Activated naive CD4-positive, alpha-beta T cell treated with Interleukin-2 at 50 U/mL for 16 hours (primary cell): Measurements from ENCODE around the gene PLIN5.

Experiments
- DNase-seq: peaks from one replicate; pipeline ENCODE4 v3.0.0-alpha.2; 2020

PLIN5 gene, protein sequence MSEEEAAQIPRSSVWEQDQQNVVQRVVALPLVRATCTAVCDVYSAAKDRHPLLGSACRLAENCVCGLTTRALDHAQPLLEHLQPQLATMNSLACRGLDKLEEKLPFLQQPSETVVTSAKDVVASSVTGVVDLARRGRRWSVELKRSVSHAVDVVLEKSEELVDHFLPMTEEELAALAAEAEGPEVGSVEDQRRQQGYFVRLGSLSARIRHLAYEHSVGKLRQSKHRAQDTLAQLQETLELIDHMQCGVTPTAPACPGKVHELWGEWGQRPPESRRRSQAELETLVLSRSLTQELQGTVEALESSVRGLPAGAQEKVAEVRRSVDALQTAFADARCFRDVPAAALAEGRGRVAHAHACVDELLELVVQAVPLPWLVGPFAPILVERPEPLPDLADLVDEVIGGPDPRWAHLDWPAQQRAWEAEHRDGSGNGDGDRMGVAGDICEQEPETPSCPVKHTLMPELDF

DNA sequence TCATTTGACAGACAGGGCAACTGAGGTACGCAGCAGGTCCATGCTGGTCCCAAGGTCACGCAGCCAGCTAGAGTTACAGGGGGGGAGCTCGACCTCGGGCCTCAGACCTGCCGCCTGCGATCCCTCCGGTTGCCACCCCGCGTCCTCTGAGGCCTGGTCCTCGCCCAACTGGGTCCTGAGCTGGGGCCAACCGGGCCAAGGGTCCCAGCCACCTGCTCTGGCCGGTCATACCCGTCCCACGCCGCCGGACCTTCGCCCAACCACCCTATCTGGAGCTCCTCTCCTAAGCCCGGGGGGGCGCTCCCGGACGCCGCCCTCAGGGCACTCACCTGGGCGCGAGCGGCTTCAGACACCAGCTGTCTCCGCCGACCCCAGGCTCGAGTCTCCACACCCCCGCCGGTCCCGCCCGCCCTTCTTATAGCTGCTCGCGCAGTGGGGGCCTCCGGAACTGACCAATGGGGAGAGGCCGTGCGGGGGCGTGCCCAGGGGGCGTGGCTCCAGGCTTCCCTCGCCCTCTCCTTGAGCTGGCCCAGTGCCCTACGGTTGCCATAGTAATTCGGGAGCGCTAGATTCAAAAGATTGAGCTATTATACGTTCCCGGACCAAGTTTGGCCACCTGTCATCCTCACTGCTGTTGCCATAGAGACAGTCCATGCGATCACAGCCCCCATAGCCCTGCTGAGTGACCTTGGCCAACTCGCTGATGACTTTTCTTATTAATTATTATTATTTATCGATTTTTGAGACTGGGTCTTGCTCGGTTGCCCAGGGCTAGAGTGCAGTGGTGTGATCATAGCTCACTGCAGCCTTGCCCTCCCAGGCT lies at the start of gene PLIN5:
PLIN5 (minus strand) TSS at position 389 of the 823 bp plus-strand sequence. CDS start 1,150 bp downstream, outside the sequence.
- DNase-seq, result peak; percentile 30

DNA sequence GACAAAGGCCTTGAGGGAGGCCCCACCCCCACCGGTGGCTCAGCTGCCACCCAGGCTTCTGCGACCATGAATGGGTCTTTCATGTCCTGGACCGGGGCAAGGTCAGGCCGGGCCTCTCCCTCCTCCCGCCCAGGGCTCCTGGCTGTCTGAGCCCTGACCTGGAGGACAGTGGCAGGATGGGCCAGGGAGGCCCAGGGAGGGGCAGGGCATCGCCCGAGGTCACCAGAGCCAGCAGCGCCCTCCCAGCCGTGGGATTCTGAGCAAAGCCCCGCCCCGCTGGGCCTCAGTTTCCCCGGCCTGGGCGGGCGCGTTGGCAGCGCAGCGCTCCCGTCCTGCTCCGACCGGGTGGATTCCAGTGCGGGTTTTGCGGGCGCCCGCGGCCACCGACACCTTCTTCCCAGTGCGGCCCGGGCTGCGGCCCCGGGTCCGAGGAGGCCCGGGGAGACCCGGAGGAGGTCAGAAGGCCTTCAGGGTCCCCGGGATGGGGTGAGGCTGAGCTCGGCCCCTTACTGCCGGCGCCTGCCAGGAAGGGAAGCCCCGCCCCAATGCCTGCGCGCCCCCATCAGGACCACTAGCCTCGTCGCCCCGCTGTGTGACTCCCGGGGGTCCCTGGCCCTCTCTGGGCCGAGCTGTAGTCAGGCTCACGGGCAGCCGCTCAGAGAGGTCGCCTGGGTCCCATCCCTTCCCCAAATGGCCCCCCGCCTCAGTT lies 49.1 kb upstream of the PLIN5 start:
- DNase-seq, result peak; percentile 8

DNA sequence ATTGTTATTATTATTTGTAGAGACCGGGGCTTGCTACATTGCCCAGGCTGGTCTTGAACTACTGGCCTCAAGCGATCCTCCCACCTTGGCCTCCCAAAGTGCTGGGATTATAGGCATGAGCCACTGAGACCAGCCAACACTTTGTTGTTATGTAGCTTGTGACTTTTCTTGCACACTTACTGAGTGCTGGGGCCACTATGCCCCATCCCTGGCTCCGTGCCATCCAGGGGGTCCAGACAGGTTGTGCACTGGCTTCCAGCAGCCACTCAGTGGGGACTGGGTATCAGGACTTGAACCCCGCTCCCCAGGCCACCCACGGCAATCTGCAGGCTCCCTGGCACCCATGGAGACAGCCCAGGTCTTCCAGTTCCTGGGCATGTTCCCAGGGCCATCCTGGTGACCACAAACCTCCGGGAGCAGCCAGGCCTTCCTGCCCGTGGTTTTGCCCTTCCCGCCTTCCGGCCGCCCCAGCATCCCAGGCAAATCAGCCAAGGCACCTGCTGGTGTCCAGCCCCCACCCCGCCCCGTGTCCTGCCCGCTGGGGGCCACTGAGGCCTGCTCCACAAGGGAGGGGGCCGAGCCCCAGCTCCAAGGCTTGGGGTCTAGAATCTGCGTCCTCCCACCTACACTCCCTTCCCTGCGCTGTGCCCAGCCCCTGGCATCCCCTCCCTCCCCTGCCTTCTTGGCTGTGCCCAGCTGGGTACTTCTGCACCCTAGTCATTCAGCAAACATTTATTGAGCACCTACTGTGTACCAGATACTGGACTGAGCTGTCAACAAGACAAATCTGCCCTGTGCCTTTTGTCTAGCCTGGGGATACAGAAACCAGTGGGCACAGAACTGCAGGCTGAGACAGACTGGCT lies 48.2 kb upstream of the PLIN5 start:
- DNase-seq, result no peak

DNA sequence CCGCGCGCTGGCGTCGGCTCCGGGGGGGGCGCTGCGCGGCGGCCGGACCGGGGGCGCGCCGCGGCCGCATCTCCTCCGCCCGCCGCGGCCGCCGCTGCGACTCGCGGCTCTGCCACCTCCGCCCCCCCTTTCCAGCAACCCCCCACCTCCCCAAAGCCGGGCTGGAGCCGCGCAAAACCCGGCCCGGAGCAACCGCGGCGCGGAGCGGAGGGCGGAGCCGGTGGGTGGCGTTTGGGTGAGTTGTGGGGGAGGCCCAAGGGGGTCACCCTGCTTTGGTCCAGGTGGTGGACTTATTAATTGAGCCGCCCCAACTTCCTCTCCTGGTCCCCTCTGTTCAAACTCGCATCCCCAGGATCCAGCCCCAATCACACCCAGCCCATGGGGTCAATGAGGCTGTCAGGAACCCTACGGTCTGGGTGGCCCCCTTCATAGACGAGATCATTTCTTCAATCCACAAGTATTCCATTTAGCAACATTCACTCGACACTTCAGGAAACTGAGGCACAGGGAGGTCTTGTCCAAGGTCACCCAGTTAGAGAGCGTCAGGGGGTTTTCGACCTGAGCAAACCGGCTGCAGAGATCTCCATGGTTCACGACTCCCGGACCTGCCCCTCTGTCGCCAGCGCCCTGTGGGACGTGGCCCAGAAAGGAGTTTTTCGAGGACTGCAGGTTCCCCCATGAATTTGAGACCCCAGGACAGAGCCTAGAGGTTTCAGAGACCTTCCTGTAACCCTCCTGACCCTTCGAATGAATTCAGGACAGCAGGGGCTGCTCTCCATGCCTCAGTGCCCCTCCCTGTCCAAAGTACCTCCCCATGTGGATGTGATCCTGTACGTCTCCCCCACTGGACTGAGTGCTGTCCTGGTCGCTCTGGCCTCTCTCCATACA lies 46.9 kb upstream of the PLIN5 start:
- peak; percentile 14 for DNase-seq

DNA sequence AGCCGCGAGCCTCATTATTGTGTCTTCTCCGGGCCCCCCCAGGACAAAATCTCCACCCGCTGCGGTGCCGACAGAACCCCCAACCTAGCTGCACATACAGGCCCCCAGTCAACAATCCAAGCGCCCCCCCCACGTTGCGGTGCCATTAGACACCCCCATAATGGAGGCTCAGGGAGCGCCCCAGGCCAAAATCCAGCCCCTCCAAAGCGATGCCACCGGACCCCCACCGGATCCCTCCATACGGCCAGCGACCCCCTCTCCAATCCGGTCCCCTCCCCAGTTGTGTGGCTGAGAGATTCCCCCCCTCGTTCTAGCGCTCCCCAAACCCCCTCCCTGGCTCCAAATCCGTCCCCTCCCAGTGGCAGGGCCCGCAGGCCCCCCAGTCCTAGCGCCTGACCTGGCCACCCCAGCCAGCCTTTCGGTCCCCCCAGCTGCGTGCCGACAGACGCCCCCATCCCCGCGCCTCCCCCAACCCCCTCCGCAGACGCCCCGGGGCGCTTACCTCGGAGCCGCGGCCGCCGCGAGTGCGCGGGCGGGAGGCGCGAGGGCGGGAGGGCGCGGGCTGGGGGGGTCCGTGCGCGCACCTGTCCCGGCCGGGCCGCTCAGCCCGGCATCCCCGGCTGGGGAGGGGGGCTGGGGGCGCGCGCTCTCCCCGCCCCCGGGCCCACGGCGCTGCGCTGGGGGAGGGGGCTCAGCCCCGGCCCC lies 46.1 kb upstream of the PLIN5 start:
- DNase-seq, result no peak

DNA sequence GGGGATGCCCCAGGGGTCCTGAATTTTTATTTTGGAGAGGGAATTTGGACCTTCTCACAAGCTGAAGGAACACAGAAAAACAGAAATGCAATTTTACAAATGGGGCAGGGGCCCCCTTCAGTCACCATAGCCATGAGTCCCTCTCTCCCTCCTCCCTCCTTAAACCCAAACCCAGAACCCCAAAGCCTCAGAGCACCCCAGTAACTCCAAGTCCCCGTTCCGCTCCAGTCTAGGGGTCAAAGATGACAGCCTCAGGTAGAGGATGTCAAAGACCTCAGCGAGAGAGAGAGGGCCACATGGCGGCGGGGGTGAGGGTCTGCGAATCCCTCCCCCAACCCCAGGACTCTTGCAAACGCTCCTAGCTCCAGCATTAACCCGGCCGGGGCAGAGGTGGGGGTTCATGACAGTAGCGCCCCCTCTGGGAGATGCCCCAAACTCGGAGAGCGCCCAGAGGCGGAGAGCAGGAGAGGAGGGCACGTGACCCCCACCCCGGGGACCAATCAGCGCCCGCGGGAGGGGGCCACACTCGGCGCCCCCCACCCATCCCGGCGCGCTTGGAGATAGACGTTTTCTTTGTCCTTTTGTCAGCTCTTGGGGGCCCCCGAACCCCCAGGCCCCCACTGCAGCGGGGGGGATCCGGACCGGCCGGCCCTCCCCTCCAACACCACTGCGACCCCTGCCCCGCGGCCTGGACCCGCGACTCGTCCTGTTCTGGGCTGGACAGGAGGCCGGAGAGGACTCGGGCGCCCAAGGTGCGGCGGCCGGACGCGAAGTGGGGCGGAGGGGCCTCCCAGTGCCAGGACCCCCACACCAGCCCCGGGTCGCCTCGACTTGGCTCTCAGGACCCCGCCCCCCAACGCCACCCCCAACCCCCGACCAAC lies 45.2 kb upstream of the PLIN5 start:
- no peak for DNase-seq

DNA sequence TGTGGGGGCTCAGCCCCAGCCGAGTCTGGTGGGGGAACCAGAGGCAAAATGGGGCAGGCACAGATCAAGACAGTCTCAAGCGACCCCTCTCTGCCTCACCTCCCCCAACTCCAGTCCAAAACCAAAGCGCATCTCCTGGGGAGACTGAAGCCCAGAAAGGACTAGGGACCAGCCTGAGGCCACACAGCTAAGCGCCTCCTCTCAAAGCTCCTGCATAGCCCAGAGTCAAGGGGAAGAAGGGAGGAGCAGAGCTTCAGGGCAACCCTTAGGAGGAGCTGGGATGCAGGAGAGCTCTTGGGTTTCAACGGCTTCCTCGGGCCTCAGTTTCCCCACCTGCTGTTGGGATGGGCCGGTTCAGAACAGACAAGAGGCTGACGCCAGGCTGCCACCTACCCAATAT lies 44.4 kb upstream of the PLIN5 start:
- no peak for DNase-seq

DNA sequence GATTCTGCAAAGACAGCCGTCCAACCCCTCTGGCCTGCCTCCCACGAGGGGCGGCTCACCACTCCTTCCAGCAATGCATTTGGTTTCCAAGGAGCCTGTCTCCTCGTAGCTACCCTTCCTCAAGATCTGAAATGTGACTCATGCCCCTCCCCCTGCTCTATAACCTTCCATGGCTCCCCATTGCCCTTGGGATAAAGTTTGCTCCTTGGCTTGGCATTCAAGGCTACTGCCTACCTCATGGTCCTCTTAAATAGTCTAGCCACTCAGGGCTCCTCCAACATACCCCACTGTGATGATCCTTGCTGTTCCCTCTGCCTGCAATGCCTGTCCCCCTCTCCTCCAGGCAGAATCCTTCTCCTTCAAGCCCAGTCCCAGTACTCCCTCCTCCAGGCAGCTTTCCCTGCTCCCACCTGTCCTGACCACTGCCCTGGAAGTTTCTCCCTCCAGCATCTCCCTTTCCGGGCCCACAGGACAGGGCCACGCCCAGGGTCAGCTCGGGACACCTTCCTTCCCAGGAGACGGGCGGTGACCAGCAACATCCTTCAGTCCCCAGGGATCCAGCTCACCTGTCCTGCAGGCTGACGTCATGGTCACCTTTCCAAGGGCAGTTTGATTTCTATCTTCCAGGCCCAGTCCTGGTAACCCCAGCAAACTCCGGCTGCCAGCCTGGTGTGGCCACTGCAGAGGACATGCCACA lies 43.7 kb upstream of the PLIN5 start:
- DNase-seq, result no peak

DNA sequence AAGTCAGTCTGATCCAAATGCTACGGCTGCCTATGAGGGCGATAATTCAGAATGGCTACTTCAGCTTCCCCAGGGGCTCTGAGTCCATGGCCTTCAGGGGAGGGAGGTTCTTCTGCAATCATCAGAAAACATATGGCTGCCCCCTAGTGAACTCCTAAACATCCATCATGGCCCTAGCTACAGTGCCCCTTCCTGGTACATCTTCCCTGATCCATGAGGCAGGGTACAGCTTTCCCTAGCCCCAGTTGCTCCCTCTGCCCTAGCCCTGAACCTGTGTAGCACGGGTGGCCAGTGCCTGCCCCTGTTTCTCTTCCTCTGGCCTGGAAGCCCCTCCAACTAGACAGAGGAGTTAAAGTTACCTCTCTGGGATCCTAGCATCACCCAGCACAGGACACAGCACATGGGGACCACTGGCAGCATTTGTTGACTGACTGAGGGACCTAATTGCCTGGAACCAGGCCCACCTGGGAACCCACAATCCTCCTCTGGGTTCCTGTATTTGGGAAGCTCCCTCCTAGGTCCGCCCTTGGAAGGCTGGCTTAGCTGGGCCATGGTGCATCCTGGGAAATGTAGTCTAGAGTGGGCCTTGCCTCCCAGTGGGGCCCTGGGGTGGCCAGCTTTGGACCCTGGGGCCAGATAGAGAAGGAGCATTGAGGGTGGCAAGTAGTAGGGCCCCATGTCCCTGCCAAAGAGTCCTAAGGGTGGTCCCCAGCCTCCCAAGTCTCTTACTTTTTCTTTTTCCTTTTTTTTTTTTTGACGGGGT lies 42.2 kb upstream of the PLIN5 start:
- no peak for DNase-seq

DNA sequence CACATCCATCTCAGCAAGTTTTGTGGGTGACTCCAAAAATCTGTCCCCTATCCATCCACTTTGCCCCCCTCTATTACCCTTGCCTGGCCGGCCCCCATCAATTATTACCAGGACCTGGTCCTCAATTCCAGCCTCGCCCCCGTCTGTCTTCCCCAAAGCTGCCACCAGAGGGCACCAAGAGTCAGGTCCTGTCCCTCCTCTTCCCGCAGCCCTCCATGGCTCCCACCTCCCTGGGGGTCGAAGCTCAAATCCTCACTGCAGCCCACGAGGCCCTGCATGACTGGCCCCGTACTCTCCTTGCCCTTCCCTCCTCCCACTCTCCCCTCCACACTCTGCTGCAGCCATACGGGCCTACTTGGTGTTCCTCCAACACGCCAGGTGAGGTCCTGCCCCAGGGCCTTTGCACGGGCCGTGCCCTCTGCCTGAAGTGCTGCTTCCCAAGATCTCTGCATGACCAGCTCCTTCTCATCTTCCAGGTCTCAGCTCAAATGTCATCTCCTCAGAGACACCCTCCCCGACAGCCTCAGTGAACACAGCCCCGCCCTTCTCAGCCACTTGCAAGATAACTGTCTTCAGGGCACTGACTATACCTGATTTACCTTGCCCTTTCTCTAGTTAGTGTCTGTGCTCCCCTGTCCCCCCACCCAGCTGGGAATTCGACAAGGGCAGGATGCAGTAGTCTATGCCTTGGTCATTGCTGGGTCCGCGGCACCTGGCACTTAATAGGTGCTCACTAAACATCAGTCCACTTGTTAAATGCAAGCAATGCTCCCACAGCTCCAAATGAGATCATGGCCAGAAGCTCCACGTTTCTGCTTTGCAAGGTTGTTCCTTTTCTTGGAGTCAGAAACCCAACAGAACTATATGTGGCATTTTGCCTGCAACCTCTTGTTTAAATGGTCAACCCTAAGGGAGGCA lies 41.3 kb upstream of the PLIN5 start:
- DNase-seq, result peak; percentile 74

DNA sequence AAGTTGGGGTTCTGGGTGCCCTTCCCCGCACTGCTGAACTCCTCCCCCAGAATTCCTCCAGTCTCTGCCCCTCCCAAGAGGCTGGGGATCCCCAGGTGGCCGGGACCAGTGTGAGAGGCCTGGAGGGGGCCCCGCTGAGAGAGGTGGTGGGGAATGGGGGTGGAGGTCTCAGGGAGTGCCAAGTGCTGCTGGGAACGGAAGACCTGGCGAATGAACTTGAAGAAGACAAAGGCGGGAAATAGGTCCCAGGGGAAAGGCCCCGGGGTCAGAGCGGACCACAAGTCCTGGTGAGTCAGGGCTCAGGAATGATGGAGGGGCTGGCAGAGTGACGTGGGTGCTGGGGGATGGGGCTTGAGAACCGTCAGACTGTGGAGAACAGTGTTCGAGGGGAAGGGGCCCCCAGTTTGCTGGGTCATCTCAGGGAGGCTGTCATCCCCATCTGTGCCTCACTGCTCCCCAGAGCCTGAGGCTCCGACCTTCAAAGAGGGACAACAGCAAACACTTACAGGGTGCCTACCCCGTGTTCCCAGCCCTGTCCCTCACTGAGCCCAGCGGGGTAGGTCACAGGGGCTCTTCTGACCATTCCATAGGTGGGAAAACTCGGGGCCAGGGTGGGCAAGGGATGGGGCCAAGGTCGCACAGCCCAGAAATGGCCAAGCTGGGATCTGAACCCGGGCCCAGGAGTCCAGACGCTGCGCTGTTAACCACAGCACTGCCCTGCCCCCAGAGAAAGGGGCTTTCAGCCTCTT lies 40.4 kb upstream of the PLIN5 start:
- DNase-seq, result no peak

DNA sequence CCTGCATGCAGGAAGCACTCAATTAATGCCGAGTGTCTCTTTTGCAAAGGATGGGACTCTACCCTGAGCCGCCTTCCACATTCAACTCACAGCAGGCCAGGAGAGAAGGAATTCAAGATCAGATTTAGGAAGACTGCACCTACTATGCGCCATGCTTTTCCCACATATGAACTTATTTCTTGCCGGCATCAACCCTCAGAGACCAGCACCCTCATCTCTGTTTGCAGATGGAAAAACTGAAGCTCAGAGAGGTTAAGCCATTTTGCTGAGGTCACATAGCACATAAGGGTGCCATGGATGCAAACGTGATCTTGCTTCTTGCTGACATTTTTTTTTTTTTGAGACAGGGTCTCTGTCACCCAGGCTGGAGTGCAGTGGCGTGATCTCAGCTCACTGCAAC lies 38.7 kb upstream of the PLIN5 start:
- DNase-seq, result no peak

DNA sequence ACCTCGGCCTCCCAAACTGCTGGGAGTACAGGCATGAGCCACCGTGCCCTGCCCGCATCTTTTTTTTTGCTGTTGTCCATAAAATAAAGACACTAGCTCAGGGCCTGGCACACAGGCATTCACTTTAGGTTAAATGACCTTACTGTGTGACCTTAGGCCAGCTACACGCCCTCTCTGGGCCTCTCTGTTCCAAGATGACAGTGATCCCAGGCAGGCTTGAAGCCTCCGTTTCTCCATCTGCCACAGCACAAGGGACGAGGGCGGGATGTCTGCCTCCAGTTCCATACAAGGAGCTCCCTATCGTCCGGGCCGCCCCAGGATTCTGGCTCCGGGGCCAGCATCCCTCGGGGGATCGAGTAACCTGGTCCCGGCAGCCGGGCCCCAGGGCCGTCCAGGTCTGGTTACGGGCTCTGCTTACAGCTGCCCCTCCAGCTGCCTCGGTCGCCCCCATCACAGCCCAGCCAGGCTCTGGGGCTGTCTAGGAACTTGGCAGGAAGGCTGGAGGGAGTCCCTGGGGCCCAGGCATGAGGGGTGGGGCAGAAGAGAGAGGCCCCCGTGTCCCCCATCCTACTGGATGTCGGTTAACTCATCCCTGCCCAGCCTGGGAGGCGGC lies 36.4 kb upstream of the PLIN5 start:
- no peak for DNase-seq

DNA sequence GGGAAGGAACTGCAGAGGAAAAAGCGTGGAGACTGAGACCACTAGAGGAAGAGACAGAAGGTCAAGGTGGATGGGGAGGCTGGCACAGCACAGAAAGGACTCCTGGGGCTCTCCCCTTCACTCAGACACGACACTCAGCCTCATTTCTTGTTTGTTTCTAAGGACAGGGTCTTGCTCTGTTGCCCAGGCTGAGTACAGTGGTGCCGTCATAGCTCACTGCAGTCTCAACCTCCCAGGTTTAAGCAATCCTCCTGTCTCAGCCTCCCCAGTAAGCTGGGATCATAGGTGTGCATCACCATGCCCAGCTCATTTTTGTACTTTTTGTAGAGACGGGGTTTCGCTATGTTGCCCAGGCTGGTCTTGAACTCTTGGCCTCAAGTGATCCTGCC lies 35.9 kb upstream of the PLIN5 start:
- no peak for DNase-seq

DNA sequence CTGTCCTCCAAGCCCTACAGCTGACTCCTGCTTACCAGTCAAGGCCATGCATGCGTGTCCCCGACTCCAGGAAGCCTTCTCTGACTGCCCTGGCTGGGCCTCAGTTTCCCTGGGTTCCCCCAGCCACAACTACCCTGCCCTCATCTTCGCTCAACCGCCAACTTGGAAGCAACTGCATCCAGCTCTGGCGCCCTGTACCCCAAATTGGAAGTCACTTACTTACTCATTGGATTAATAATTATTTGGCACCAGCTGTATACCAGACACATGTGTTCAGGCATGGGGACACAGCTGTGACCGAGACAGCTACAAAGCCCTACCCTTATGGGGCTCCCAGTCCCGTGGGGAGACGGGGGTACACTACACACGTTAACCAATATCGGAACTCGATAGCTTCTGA lies 35.4 kb upstream of the PLIN5 start:
- DNase-seq, result no peak

DNA sequence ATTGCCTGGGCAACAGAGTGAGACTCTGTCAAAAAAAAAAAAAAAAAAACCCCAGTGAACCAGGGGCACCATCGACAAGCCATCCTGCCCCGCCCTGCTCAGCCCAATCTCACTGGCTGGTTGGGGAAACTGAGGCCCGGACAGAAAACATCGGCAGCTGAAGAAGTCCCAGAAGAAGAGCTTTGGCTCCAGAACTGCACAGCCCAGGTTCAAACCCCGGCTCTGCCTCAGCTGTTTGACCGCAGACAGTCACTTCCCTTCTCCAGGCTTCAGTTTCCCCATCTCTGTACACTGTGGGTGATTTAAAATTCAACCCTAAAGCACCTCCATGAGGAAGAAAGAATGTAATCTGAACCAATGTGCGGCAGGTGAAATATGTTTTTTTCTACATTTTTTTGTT lies 33.9 kb upstream of the PLIN5 start:
- DNase-seq, result no peak
